ENCODE results near the gene TJP1. TPM values are rescaled to one million over a fixed set of nuclear protein-coding genes. Genes with fewer than 3 reads are reported as not detected.

The TJP1 gene
- total and polyA plus RNA-seq, 2 of the 8 experiments (the other 6 are each of a cell fraction or from before 2014, with no cell fraction given): 46.3 to 138 TPM

GRCh38 chr15:29674661-29675533 lies 147.4 kb downstream of the TJP1 start (continued):
- TF ChIP-seq KDM4A (IDR thresholded peaks at IDR 0.05; ENCODE audit: low read depth, low read length, severe bottlenecking) (peak; percentile 92), ASH2L (IDR thresholded peaks at IDR 0.05; ENCODE audit: low read length) (peak; percentile 80), KDM1A (IDR thresholded peaks at IDR 0.05; ENCODE audit: borderline replicate concordance, low read length) (0 out of 2 replicates have a peak, but pooled peaks have one; percentile 12), PHF8 (conservative IDR thresholded peaks at IDR 0.05; ENCODE audit: low read depth, low read length) (no peak; the same call in 1 of the 2 replicates), ATF2 (IDR thresholded peaks at IDR 0.05; ENCODE audit: low read length) (no peak), SRF (IDR thresholded peaks at IDR 0.05; ENCODE audit: low read depth, low read length) (no peak)
